Skin of body (tissue), 2 donors: ENCODE measurements around the gene PADI1. TPM values are rescaled to one million over a fixed set of nuclear protein-coding genes. Genes with fewer than 3 reads are reported as not detected.

ENCODE experiments used
- DNase-seq: peaks from one replicate; lab custom pipeline; 2025; lab: John Stamatoyannopoulos, UW
- total RNA-seq: library from RNA; depleted of rRNA; stranded (reverse); fragments of >200 nt; gene quantifications from one replicate; pipeline ENCODE4 v1.2.3, GENCODE V29; 2014

The PADI1 gene, protein sequence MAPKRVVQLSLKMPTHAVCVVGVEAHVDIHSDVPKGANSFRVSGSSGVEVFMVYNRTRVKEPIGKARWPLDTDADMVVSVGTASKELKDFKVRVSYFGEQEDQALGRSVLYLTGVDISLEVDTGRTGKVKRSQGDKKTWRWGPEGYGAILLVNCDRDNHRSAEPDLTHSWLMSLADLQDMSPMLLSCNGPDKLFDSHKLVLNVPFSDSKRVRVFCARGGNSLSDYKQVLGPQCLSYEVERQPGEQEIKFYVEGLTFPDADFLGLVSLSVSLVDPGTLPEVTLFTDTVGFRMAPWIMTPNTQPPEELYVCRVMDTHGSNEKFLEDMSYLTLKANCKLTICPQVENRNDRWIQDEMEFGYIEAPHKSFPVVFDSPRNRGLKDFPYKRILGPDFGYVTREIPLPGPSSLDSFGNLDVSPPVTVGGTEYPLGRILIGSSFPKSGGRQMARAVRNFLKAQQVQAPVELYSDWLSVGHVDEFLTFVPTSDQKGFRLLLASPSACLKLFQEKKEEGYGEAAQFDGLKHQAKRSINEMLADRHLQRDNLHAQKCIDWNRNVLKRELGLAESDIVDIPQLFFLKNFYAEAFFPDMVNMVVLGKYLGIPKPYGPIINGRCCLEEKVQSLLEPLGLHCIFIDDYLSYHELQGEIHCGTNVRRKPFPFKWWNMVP
- 11.7 TPM for total RNA-seq

DNA sequence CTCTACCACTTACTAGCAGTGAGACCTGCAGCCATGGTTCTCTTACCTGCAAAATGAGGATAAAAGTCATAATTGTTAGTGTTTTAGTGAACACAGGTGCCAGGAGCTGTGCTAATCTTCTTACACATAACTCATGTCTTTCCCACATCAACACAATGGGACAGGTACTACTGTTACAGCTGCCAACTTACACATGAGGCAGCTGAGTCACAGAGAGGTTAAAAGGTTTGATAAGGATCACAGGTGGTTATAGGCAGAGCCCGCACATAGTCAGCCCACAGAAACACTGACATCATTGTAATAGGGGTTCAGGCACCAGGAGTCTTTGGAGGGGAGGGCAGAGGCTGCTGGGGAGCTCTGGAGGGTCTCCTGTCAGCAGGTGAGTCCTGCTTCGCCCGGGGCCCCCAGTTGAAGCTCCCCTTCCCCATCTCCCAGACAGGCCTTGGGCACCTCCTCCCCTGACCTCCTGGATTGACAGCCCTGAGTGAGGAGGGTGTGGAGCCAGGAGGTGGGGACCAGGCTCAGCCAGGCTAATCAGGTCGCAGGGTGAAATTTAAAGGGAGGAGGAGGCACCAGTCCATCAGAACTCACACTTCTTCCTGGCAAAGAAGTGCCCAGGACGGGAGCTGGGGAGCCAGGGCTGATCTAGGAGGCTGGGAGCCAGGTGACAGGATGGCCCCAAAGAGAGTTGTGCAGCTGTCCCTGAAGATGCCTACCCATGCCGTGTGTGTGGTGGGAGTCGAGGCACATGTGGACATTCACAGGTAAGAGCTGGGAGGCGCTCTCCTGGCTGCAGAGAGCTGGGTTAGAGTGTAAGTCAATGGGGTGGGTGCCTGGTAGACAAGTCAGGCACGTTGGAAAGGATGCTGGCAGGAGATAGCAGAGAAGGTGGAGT, at the start of gene PADI1:
TSS of gene PADI1 (plus strand) at position 583 of the 895 bp plus-strand sequence. CDS start at position 673, 90 bp downstream.
- no peak for DNase-seq

DNA sequence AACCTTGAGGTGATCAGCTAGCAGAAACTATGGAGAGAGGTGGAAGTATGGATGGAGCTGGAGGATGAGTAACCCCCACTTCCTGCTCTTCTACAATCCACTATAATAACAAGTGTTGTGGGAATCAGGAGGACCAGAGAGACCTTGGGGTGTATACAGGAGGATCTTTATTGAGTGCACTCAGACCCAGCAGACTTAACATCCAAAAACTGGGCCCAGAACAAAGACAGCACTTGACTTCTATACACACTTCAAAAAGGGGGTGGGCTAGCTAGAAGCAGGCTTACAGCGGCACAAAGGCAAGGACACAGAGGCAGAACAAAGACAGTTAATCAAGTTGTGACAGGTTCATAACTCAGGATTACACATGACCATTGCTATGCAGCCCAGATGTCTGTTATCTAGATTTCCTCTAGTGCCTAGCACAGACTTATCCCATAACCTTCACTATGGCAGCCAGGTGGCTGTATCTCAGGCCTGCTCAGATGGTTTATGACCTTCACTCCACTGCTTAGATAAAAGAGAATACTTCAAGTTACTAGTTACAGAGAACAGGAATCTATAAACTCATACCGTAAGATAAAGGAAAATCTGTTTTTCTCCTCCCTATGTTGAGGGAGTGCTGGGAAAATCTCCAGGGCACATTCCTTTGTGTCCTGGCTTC, 49.5 kb upstream of the PADI1 start:
- no peak for DNase-seq

DNA sequence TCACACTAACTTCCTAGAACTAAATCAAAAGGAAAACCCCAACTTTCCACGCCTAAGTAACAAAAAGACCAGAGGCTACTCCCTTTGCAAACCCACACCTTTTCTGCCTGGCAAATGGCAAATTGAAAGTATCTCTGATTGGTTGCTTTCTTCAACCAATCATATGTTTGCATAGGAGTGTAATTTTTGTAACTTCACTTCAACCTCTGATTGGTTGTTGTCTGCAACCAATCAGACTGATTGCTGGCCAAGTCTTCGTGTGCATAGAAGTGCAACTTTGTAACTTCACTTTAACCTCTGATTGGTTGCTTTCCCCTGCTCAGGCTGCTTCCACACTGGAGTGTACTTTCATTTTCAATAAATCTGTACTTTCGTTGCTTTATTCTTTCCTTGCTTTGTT, 48.8 kb upstream of the PADI1 start:
- DNase-seq, result no peak

DNA sequence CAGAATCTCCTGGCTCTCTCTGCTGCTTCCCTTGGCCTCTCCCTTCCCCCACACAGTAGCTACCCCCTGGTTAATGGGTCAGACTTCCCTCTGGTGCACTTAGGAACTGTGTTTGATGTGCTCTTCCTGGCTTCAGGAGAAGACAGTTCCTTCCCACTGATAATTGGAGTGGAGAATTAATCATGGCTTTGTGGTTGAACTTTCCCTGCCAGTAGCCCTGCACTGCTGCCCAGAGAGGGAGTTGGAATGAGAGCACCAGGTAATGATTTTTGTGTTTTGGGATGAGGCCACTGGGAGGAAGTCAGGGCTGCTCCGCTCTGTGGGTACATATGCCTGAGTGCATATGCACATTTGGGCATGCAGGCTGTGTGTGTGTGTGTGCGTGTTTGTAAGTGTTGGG, 46.0 kb upstream of the PADI1 start:
- no peak for DNase-seq

DNA sequence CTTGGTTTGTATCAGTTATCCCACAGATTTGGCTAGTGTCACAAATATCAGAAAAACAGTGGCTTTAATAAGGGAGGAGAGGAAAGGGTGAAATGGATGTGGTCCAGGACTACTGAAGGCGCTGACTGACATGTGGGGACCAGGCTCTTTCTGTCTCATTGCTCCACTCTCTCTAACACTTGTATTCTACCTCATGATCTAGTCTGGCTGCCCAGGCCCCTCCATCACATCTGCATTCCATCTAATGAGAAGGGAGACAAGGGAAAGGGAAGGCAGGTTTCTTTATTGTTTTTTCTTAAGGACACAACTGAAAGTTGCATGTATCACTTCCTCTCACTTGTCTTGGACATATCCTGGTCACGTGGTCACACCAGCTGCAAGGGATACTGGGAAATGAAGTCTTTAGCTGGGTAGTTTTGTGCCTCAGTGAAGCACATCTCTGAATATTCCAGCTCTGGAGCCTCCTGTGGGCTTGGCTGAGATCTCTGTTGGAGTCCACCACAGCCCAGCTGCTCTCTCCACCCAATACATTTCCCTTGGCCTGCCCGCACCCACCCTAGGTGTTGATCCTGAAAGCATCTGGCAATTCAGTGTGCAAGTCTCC, 43.7 kb upstream of the PADI1 start:
- no peak for DNase-seq

DNA sequence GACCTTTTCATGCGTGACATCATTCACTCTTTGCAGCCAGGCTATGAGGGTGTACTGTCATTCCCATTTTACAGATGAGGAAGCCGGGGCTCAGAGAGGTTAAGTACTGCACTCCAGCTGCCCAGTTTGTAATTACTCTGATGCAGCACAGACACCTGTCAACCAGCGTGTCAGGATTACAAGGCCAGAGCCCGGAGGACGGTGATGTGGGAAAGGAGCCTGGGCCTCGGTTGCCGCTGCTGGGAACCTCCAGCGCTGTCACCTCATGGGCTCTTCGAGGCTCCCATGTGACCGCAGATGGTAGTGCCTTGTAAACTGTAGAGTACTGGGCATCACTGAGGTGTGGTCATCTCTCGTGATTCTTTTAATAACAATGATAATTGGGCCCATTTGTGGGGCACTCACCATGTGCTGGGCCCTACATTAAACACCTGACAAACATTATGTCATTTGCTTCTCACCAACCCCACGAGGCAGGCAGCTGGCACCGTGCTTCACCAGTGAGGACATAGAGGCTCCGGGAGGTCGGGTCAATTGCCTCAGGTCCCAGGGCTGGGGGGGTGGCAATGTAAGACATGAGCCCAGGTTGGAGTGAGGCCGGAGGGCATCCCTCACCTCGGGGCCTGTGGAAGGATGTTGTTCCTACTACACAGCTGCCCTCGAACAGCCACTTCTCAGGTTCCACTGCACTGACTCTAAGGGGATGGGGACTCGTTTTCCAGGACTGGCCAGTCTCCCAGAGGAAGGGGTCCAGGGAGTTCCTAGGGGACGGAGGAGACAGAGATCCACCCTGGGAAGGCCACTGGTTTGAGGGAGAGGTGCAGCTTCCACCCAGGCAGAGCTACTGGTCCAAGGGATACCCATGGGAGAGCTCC, 42.8 kb upstream of the PADI1 start:
- no peak for DNase-seq

DNA sequence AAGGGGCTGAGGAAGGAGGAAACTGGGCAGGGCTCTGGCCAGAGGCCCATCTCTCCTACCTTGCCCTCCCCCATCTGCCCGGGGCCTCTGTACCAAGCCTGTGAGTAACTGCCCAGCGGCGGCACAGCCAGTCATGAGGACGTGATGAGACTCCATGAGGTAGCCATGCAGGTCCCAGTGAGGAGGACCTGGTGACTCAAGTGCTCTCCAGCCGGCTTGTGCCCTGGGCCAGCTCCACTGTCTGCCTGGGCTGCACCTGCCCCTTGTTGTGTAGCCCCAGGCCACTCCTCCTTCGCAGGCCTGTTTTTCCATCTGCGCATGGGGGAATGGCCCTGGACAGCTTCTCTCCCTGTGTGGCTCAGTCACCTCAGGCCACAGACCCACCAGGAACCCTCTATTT, 42.0 kb upstream of the PADI1 start:
- DNase-seq, result no peak

DNA sequence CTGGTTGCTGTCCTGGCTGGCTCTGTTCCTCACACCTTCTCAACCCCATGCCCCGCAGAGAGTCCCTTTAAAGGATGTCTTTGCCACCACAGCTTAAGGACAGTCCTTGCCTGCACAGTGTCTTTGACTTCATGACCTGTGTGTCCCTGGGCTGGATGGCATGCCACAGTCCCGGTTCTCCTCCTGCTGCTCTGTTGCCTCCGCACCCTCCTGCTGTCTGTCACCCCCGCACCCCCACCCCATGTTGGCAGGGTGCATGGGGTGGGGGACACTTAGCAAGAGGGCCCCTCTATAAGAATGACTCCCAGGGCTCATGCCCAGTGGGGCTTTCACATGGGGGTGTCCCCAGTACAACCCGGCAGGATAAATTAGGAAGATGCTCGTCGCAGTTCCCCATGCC, 41.6 kb upstream of the PADI1 start:
- DNase-seq, result no peak

DNA sequence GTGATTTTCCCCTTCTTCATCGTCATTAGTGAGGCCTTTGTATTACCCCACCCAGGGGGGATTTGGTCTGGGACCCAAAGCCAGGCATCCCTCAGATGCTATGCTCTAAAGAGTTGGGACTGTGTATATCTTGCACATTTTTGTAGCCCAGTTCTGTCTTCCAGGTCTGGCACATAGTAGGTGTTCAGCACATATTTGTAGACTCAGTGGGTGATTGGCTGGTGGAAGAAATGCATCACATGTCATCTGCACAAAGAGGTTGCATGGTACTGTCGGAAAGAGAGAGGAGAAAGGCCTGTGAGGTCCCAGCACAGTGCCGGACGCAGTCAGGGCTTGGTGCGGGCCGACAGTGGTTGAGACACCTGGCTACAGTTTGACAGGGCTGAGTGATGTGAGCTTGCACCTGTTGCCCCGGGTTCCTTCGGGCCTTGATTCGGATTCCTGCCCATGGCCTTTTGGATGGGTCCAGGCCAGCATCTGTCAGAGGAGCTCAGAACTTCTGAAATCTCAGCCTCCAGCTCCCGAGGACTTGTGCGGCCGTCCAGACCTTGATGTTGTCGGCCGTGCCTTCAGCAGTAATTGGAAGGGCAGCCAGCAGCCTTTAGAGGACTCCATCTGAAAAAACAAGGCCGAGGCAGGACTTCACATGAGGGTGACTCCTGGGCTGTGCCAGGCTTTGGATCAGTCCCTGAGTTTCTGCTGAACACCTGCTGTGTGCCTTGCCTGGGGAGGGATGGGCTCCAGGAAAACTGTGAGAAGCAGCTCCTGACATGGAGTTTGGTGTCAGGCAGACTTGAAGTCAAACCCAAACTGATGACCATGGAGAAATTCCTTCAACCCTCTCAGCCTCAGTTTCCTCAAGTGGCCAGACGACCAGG, 40.9 kb upstream of the PADI1 start:
- DNase-seq, result no peak

DNA sequence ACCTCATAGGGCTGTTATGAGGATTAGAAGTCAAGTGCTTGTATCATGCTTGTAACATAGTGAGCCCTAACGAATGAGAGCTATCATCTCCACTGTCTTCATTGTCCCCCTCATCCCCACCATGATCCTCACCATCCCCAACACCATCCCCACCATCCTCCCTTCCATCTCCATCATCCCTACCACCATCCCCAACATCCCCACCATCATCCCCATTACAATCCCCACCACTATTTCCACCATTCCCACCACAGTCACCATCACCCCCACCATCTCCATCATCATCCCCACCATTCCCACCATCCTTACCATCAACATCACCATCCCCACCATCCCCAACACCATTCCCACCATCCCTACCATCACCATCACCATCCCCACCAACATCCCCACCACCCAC, 39.1 kb upstream of the PADI1 start:
- DNase-seq, result no peak

DNA sequence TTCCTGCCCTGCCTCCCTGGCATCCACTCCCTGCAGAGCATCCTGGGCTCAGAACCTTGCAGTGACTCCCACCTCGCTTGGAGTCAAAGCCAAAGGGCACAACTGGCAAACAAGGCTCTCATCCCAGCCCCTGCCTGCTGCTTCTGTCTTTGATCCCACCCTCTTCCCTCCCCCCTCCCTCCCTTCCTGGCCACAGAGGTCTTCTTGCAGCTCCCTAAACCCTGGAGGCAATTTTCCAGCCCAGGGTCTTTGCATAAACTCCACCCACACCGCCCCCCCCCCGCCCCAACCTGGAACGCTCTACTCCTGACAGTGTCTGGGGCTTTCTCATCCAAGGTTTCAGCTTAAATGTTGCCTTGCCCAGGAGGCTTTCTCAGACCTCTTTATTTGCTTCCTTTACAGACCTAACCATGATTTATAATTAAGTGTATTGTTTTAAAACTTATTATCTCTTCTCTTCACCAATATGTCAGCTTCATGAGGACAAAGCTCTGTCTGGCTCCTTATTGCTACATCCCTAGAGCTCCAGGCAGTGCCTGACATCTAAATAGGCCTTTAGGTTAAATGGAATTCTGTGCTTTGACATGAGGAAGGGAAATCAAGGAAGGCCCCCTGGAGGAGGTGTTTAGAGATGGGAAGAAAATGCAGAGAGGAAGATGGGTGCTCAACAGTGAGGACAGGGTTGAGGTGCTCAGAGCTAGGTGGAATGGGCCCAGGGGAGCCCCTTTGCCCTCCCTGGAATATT, 37.7 kb upstream of the PADI1 start:
- DNase-seq, result no peak

DNA sequence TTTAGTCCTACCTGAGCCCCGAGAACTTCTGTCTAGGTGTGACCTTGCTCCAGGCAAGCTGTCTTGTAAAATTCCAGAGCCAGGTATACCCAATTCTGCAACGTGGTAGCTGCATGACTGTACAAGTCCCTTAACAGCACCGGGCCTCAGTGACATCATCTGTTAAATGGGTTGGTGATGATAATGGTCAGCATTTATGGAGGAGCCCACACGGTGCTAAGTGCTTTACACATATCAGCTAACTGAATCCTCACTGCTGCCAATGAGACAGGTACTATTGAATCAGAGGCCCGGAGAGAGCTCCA, 37.2 kb upstream of the PADI1 start:
- no peak for DNase-seq

DNA sequence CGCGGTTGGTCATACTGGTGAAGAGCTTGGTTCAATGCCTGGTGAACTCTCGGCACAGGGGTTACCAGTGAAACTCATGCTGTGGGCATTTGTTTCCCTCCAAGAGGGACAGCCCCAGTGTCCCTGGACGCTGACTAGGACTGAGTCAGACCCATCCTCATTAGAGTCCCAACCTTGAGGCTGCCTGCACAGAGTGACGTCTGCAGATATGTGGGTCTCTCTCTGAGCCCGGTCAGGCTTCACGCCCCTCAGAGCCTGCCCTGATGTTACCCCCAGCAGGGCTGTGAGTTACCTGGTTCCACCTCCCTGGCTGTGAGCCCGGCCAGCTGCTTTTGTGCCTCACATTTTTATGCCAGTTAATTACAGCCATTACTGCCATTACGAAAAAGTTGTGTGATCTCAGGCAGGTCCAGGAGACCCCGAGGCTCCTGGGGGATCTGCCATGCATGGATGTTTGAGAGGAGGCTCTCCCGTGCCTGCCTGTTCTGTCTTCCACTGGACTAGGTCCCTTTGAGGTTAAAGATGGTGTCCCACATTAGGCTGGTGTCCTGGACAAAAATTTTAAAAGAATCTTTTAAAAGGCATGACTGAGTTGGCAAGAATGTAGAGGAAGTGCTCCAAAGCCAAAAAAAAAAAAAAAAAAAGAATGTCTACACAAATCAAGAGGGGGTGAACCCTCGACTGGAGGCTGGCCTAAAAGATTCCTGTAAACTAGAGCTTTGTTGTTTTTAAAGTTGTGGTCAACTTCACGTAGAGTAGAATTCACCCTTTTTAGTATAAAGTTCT, 36.6 kb upstream of the PADI1 start:
- DNase-seq, result no peak

DNA sequence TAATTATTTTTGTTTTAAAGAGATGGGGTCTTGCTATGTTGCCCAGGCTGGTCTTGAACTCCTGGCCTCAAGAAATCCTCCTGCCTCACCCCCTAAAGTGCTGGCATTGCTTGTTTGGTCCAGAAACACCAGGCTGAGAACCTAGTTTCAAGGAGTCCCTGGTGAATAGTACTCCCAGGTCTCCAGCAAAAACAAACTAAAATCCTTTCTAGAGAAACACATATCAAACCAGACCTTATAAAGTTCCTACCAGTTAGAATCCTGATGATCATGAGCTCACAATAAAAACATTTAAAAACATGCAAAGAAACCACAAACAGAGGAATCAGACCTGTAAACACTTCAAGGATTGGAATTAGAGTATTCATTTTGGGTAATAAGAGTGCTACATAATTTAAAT, 34.4 kb upstream of the PADI1 start:
- no peak for DNase-seq

DNA sequence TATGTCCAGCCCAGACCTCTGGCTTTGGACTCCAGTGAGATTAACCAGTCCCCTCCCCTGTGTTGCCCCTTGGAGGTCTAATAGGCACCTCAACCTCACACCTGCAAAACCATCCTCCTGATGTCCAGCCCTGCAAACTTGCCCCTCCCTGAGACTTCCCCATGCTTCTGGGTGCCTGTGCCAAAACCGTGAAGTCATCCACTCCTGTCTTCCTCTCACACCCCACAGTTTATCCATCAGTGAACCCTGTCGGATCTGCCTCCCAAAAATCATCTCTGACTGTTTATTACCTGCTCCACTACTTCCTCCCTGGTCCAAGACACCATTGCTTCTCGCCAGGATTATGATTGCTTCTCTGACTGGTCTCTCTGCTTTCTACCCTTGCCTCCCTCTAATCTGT, 31.7 kb upstream of the PADI1 start:
- DNase-seq, result no peak

DNA sequence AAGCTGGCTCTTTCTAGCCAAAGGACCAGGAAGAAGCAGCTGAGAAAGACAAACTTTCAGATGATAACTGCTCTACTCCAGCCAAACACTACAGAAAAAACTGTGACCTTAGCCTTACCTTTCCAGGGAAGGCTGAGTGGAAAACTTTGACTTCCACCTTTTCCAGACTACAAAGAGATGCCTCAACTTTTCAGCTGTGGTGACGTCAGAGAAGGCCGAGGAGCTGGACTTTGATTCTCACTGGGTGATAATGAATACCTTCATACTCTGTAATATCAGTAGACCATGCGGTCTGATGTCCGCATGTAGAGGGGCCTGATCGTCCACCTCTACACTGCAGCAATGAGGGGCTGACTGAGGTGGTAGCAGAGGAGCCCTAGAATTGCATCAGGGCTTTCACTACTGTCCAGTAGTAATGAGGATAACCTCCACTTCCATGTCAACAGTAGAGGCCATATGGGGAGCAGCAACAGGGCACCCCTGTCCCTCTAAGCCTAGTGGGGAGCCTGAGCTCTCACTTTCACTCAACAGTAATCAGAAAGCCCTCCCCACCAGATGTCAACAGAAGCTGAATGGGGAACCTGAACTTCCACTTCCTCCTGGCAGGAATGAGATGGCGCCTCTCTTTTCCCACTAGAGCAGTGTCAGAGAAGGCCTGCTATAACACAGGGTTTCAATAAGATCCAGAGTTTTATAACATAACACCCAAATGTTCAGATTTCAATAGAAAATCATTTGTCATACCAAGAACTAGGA, 28.4 kb upstream of the PADI1 start:
- DNase-seq, result no peak

DNA sequence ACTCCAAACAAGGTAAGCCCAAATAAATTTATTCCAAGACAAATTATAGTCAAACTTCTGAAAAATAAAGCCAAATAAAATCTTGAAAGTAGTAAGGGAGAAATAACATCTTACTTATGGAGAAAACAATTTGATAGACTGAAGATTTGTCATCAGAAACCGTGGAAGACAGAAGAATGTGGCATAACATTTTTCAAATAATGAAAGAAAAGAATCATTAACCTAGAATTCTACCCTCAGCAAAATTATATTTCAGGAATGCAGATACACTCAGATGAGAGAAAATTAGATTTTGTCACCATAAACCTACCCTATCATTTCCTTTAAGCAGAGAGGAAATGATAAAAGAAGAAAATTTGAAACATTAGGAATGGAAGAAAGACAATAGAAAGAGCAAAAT, 27.3 kb upstream of the PADI1 start:
- DNase-seq, result no peak
